GM23338 (cell line): ENCODE measurements around the gene MAP4K4. TPM values are rescaled to one million over a fixed set of nuclear protein-coding genes. Genes with fewer than 3 reads are reported as not detected.

Experiments used
- ATAC-seq: fragments of 200-7000 bp; cut with Tn5 transposase; 3 replicates; pipeline ENCODE4 v1.9.1; 2020
- DNase-seq: peaks from one replicate; pipeline ENCODE4 v3.0.0-alpha.2; 2015; ENCODE audit warnings: low spot score
- H2AFZ ChIP-seq: fragments of 200-600 bp; sonication (generic); 2 replicates; pipeline ENCODE4 v1.8.0; 2016; ENCODE audit warnings: antibody characterized with exemption, mild to moderate bottlenecking, moderate library complexity
- H3F3A ChIP-seq: fragments of 200-600 bp; sonication (generic); replicated peaks from 2 replicates; pipeline ENCODE4 v1.8.0; 2017; ENCODE audit warnings: antibody characterized with exemption, mixed run types, low read depth
- H3K27ac ChIP-seq: fragments of 200-600 bp; sonication (generic); 2 replicates; pipeline ENCODE4 v1.6.1; 2016; ENCODE audit warnings: low read depth
- H3K27me3 ChIP-seq: fragments of 200-600 bp; sonication (generic); 2 replicates; pipeline ENCODE4 v1.8.0; 2016; ENCODE audit warnings: mild to moderate bottlenecking, mixed run types, moderate library complexity; ENCODE audit not compliant: insufficient read depth
- H3K36me3 ChIP-seq: fragments of 200-600 bp; sonication (generic); 2 replicates; pipeline ENCODE4 v1.8.0; 2016; ENCODE audit warnings: mild to moderate bottlenecking; ENCODE audit not compliant: insufficient read depth
- H3K4me1 ChIP-seq: fragments of 200-600 bp; sonication (generic); 2 replicates; pipeline ENCODE4 v1.8.0; 2016; ENCODE audit warnings: mild to moderate bottlenecking, moderate library complexity; ENCODE audit not compliant: insufficient read depth
- H3K4me2 ChIP-seq: fragments of 200-600 bp; sonication (generic); 2 replicates; pipeline ENCODE4 v1.7.1; 2017; ENCODE audit warnings: mixed run types
- H3K4me3 ChIP-seq: fragments of 200-600 bp; sonication (generic); 2 replicates; pipeline ENCODE4 v1.6.1; 2016; ENCODE audit warnings: mixed run types
- H3K79me2 ChIP-seq: fragments of 200-600 bp; sonication (generic); replicated peaks from 2 replicates; pipeline ENCODE4 v1.8.0; 2017; ENCODE audit warnings: mild to moderate bottlenecking; ENCODE audit not compliant: insufficient read depth
- H3K9me2 ChIP-seq: fragments of 200-600 bp; sonication (generic); 2 replicates; pipeline ENCODE4 v1.8.0; 2017; ENCODE audit not compliant: insufficient read depth
- H4K20me1 ChIP-seq: fragments of 200-600 bp; sonication (generic); replicated peaks from 2 replicates; pipeline ENCODE4 v1.8.0; 2017; ENCODE audit warnings: mild to moderate bottlenecking; ENCODE audit not compliant: insufficient read depth
- H3K27ac Mint-ChIP-seq: 2 replicates; pipeline ENCODE4 v1.8.0; 2020; ENCODE audit warnings: inconsistent platforms, mild to moderate bottlenecking, moderate library complexity, mixed read lengths
- H3K27me3 Mint-ChIP-seq: 3 replicates; pipeline ENCODE4 v1.8.0; 2022; ENCODE audit warnings: low read depth, mild to moderate bottlenecking, moderate library complexity, mixed read lengths, inconsistent platforms; ENCODE audit not compliant: insufficient read depth, poor library complexity
- H3K36me3 Mint-ChIP-seq: 3 replicates; pipeline ENCODE4 v1.8.0; 2021; ENCODE audit warnings: low read depth, mild to moderate bottlenecking, inconsistent platforms, moderate library complexity, mixed read lengths
- H3K4me1 Mint-ChIP-seq: 3 replicates; pipeline ENCODE4 v1.8.0; 2020; ENCODE audit warnings: mild to moderate bottlenecking, inconsistent platforms, mixed read lengths
- H3K4me3 Mint-ChIP-seq: 3 replicates; pipeline ENCODE4 v1.8.0; 2021; ENCODE audit warnings: moderate library complexity, mild to moderate bottlenecking, inconsistent platforms, mixed read lengths
- H3K9me3 Mint-ChIP-seq: 3 replicates; pipeline ENCODE4 v1.8.0; 2020; ENCODE audit warnings: moderate library complexity, mild to moderate bottlenecking, inconsistent platforms, mixed read lengths
- CREB1 ChIP-seq: fragments of 250-450 bp; sonication (Bioruptor Pico); IDR thresholded peaks from 2 replicates; pipeline ENCODE4 v1.5.0; 2020; ENCODE audit warnings: low read depth, mild to moderate bottlenecking, moderate library complexity
- EZH2 ChIP-seq: fragments of 200-600 bp; sonication (generic); IDR thresholded peaks from one replicate; pipeline ENCODE4 v1.8.0; 2017; ENCODE audit warnings: antibody characterized with exemption, mild to moderate bottlenecking, low read depth; ENCODE audit not compliant: unreplicated experiment
- EZH2phosphoT487 ChIP-seq: fragments of 200-600 bp; sonication (generic); IDR thresholded peaks from one replicate; pipeline ENCODE4 v1.8.1; 2018; ENCODE audit warnings: antibody characterized with exemption; ENCODE audit not compliant: unreplicated experiment
- JUNB ChIP-seq: IDR thresholded peaks from one replicate; pipeline ENCODE4 v1.6.1; 2016; ENCODE audit warnings: antibody characterized with exemption; ENCODE audit not compliant: unreplicated experiment
- NANOG ChIP-seq: IDR thresholded peaks from 2 replicates; pipeline ENCODE4 v1.6.1; 2016; ENCODE audit warnings: antibody characterized with exemption, borderline replicate concordance
- POLR2AphosphoS5 ChIP-seq: IDR thresholded peaks from 2 replicates; pipeline ENCODE4 v1.6.1; 2016; ENCODE audit warnings: antibody characterized with exemption, low read depth
- STAT1 ChIP-seq: IDR thresholded peaks from one replicate; pipeline ENCODE4 v1.6.1; 2016; ENCODE audit warnings: antibody characterized with exemption; ENCODE audit not compliant: unreplicated experiment
- ZNF114 ChIP-seq: fragments of 250-450 bp; sonication (Bioruptor Pico); IDR thresholded peaks from 2 replicates; pipeline ENCODE4 v1.5.0; 2020; ENCODE audit warnings: mild to moderate bottlenecking, moderate library complexity
- ZNF331 ChIP-seq: fragments of 250-450 bp; sonication (Bioruptor Pico); IDR thresholded peaks from 2 replicates; pipeline ENCODE4 v1.5.0; 2020; ENCODE audit warnings: low read depth, mild to moderate bottlenecking, moderate library complexity
- polyA plus RNA-seq: library from polyadenylated mRNA; unstranded; fragments of >200 nt; fragmentation: Nextera tagmentation; extraction: Ambion mirVana; gene quantifications from 2 replicates; pipeline ENCODE4 v1.2.1, GENCODE V29; 2016
- total RNA-seq: library from RNA; depleted of rRNA; stranded (reverse); fragments of >200 nt; shearing (Covaris generic); gene quantifications from 2 replicates; pipeline ENCODE4 v1.2.3, GENCODE V29; 2014
- TF ChIP-seq, protein P1 (sequence below): fragments of 250-450 bp; sonication (Bioruptor Pico); IDR thresholded peaks from 2 replicates; pipeline ENCODE4 v1.5.0; 2020; ENCODE audit warnings: mild to moderate bottlenecking, moderate library complexity
- TF ChIP-seq, protein P2 (sequence below): IDR thresholded peaks from 2 replicates; pipeline ENCODE4 v1.6.1; 2016; ENCODE audit warnings: antibody characterized with exemption
- TF ChIP-seq, protein P3 (sequence below), 2 experiments: fragments of 200-600 bp in 1 of 2; sonication (generic) in 1 of 2; conservative IDR thresholded peaks; 2 replicates each; pipeline versions ENCODE4 v1.5.1 to v1.6.1; 2016 to 2017; ENCODE audit warnings: antibody characterized with exemption in 2 of 2, low read depth in 2 of 2, mild to moderate bottlenecking in 2 of 2, moderate library complexity in 1 of 2
- TF ChIP-seq, protein P4 (sequence below): IDR thresholded peaks from one replicate; pipeline ENCODE4 v1.6.1; 2018; ENCODE audit warnings: antibody characterized with exemption; ENCODE audit not compliant: unreplicated experiment

The MAP4K4 gene
- total and polyA plus RNA-seq, 2 experiments from 2014 or later, result 34.6 to 99.2 TPM

DNA sequence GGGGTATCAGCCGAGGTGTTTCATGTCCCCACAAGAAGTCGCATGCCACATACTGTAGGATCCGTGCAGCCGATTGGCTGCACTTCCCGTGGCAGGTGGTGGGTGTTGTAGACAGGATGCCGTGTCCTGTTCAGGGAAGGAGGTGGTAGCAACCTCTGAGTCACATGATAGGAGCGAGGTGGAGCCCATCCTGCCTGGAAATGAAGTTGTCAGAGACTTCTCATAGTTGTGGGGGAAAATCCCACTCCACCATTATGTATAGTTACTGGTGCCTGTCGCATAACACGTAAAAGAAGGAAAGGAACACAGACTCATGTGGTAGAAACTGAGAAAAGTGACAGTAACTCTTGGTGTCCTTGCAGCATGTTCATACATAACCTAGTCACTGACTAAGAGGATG lies 202.9 kb downstream of the MAP4K4 start:
- Histone ChIP-seq H3K79me2 (no peaks in the 10 kb centered on the region), H3K9me2 (peaks cover 6% of the 10 kb centered on the region), H3K27ac (no peak overlapping the region), H3K36me3 (no peaks in the 10 kb centered on the region), H3K4me3 (no peak overlapping the region), H3K27me3 (no peaks in the 10 kb centered on the region), H4K20me1 (no peaks in the 10 kb centered on the region), H3K4me2 (no peak overlapping the region), H3K4me1 (peaks cover 7% of the 10 kb centered on the region; the same call in 1 of the 2 replicates), H3F3A (no peaks in the 10 kb centered on the region), H2AFZ (no peak overlapping the region)
- Mint-ChIP-seq H3K36me3 (peaks cover 39% of the 10 kb centered on the region), H3K4me3 (no peak overlapping the region), H3K27ac (no peak overlapping the region), H3K27me3 (peaks cover 6% of the 10 kb centered on the region), H3K4me1 (peaks cover 12% of the 10 kb centered on the region; the same call in 2 of the 3 replicates), H3K9me3 (peaks cover 12% of the 10 kb centered on the region)
- no peak for DNase-seq
- TF ChIP-seq, protein P1, sequence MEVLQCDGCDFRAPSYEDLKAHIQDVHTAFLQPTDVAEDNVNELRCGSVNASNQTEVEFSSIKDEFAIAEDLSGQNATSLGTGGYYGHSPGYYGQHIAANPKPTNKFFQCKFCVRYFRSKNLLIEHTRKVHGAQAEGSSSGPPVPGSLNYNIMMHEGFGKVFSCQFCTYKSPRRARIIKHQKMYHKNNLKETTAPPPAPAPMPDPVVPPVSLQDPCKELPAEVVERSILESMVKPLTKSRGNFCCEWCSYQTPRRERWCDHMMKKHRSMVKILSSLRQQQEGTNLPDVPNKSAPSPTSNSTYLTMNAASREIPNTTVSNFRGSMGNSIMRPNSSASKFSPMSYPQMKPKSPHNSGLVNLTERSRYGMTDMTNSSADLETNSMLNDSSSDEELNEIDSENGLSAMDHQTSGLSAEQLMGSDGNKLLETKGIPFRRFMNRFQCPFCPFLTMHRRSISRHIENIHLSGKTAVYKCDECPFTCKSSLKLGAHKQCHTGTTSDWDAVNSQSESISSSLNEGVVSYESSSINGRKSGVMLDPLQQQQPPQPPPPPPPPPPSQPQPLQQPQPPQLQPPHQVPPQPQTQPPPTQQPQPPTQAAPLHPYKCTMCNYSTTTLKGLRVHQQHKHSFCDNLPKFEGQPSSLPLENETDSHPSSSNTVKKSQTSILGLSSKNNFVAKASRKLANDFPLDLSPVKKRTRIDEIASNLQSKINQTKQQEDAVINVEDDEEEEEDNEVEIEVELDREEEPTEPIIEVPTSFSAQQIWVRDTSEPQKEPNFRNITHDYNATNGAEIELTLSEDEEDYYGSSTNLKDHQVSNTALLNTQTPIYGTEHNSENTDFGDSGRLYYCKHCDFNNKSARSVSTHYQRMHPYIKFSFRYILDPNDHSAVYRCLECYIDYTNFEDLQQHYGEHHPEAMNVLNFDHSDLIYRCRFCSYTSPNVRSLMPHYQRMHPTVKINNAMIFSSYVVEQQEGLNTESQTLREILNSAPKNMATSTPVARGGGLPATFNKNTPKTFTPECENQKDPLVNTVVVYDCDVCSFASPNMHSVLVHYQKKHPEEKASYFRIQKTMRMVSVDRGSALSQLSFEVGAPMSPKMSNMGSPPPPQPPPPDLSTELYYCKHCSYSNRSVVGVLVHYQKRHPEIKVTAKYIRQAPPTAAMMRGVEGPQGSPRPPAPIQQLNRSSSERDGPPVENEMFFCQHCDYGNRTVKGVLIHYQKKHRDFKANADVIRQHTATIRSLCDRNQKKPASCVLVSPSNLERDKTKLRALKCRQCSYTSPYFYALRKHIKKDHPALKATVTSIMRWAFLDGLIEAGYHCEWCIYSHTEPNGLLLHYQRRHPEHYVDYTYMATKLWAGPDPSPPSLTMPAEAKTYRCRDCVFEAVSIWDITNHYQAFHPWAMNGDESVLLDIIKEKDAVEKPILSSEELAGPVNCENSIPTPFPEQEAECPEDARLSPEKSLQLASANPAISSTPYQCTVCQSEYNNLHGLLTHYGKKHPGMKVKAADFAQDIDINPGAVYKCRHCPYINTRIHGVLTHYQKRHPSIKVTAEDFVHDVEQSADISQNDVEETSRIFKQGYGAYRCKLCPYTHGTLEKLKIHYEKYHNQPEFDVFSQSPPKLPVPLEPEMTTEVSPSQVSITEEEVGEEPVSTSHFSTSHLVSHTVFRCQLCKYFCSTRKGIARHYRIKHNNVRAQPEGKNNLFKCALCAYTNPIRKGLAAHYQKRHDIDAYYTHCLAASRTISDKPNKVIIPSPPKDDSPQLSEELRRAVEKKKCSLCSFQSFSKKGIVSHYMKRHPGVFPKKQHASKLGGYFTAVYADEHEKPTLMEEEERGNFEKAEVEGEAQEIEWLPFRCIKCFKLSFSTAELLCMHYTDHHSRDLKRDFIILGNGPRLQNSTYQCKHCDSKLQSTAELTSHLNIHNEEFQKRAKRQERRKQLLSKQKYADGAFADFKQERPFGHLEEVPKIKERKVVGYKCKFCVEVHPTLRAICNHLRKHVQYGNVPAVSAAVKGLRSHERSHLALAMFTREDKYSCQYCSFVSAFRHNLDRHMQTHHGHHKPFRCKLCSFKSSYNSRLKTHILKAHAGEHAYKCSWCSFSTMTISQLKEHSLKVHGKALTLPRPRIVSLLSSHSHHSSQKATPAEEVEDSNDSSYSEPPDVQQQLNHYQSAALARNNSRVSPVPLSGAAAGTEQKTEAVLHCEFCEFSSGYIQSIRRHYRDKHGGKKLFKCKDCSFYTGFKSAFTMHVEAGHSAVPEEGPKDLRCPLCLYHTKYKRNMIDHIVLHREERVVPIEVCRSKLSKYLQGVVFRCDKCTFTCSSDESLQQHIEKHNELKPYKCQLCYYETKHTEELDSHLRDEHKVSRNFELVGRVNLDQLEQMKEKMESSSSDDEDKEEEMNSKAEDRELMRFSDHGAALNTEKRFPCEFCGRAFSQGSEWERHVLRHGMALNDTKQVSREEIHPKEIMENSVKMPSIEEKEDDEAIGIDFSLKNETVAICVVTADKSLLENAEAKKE (CRISPR knock-in tag), result no peak
- no peak for TF ChIP-seq STAT1
- no peak for TF ChIP-seq EZH2phosphoT487
- TF ChIP-seq, protein P2, sequence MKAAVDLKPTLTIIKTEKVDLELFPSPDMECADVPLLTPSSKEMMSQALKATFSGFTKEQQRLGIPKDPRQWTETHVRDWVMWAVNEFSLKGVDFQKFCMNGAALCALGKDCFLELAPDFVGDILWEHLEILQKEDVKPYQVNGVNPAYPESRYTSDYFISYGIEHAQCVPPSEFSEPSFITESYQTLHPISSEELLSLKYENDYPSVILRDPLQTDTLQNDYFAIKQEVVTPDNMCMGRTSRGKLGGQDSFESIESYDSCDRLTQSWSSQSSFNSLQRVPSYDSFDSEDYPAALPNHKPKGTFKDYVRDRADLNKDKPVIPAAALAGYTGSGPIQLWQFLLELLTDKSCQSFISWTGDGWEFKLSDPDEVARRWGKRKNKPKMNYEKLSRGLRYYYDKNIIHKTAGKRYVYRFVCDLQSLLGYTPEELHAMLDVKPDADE, result no peak
- TF ChIP-seq EZH2, result no peak
- no peak for TF ChIP-seq CREB1 (CRISPR knock-in tag)
- TF ChIP-seq ZNF331 (CRISPR knock-in tag), result no peak
- TF ChIP-seq JUNB, result no peak
- TF ChIP-seq, protein P3, sequence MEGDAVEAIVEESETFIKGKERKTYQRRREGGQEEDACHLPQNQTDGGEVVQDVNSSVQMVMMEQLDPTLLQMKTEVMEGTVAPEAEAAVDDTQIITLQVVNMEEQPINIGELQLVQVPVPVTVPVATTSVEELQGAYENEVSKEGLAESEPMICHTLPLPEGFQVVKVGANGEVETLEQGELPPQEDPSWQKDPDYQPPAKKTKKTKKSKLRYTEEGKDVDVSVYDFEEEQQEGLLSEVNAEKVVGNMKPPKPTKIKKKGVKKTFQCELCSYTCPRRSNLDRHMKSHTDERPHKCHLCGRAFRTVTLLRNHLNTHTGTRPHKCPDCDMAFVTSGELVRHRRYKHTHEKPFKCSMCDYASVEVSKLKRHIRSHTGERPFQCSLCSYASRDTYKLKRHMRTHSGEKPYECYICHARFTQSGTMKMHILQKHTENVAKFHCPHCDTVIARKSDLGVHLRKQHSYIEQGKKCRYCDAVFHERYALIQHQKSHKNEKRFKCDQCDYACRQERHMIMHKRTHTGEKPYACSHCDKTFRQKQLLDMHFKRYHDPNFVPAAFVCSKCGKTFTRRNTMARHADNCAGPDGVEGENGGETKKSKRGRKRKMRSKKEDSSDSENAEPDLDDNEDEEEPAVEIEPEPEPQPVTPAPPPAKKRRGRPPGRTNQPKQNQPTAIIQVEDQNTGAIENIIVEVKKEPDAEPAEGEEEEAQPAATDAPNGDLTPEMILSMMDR (conservative IDR thresholded peaks at IDR 0.05; ENCODE audit: low read depth in 2 of 2), result no peak
- TF ChIP-seq NANOG, result no peak
- no peak for TF ChIP-seq POLR2AphosphoS5
- TF ChIP-seq ZNF114 (CRISPR knock-in tag), result no peak
- TF ChIP-seq, protein P4, sequence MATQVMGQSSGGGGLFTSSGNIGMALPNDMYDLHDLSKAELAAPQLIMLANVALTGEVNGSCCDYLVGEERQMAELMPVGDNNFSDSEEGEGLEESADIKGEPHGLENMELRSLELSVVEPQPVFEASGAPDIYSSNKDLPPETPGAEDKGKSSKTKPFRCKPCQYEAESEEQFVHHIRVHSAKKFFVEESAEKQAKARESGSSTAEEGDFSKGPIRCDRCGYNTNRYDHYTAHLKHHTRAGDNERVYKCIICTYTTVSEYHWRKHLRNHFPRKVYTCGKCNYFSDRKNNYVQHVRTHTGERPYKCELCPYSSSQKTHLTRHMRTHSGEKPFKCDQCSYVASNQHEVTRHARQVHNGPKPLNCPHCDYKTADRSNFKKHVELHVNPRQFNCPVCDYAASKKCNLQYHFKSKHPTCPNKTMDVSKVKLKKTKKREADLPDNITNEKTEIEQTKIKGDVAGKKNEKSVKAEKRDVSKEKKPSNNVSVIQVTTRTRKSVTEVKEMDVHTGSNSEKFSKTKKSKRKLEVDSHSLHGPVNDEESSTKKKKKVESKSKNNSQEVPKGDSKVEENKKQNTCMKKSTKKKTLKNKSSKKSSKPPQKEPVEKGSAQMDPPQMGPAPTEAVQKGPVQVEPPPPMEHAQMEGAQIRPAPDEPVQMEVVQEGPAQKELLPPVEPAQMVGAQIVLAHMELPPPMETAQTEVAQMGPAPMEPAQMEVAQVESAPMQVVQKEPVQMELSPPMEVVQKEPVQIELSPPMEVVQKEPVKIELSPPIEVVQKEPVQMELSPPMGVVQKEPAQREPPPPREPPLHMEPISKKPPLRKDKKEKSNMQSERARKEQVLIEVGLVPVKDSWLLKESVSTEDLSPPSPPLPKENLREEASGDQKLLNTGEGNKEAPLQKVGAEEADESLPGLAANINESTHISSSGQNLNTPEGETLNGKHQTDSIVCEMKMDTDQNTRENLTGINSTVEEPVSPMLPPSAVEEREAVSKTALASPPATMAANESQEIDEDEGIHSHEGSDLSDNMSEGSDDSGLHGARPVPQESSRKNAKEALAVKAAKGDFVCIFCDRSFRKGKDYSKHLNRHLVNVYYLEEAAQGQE, result no peak
- ATAC-seq, result no peak
